ENCODE results near the gene HAPLN3.

Gene HAPLN3

DNA sequence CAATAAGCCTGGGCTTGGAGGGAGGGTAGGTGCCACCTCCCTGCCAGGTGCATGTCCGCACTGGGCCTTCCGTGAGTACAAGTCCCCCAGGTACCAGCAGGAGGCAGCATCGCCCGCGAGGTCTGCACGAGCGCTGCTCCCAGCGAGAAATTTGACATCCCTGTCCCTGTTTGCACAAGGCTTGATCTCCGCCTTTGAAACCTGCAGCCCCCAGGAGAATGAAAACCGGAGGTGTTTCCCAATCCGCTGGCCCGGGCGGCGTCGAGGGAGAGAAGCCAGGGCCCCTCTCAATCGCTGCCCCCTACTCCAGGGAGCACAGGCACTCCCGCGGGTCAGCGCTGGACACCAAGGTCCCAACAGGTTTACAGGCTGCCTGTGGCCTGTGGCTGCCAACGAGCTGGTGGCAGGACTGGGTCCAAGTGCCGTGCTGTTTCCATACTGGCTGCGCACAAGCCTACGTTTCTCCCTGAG lies 961 bp downstream of the HAPLN3 start:
- DNase-seq (ENCODE audit: low read depth) = peak; percentile 79

GRCh38 chr15:88891540-88892254 lies 3.6 kb downstream of the HAPLN3 start:
- DNase-seq (ENCODE audit: low read depth) = no peak

DNA sequence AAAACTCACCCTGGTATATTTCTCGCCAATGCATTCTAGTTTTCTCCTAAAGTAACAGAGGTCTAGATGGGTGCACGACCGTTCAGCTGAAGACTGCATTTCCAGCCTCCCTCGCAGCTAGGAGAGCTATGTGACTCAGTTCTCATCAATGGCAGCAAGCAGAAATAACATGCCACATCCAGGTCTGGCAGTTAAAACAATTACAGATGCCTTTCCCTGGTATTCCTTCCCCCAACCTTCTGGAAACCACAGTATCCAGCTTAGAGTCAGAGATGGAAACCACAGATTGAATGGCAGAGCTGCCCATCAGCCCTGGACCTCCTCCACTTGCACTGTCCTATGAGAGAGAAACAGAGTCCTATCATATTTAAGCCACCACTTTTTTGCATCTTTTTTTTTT lies 4.8 kb downstream of the HAPLN3 start:
- DNase-seq (ENCODE audit: low read depth) = no peak

DNA sequence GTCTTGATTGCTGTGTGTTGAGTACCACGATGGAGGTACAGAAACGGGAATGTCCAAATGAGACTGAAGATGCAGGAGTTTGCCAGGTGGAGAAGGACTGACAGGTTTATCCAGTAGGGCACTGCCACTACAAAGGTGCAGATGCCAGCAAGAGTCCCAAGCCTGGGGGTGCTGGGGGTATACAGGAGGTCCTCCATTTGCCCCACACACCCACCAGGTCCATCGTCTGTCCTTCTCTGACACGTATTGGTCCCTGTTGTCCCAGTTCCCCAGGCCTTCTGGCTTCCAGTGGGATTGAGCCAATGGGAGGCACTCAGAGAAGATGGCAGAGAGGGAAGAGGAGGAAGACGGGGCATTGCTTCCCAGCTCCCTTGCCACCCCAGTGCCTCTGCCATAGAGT lies 6.6 kb downstream of the HAPLN3 start:
- no peak for DNase-seq (ENCODE audit: low read depth)

DNA sequence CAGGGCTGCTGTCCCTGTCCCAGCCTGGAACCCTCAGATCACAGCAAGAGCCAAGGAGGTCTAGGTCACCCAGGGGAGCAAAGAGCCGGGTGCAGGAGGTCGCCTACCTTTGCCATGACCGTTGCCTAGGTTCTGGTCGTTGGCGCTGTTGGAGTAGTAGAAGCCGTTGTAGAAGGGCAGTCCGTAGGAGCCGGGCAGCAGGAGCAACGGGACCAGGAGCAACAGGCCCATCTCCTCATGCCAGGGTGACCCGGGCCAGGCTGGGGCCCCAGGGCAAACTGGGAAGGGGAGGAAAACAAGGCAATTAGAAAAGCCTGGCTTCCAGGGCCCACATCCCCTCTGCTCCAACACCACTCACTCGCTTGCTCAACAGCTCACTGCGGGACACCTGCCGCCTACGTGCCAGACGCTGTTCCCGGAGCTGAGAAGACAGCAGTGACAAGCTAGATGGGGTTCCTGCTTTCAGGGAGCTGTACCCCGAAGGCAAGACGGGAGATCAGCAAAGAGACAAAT lies 8.2 kb downstream of the HAPLN3 start:
- no peak for DNase-seq (ENCODE audit: low read depth)

GRCh38 chr15:88882785-88883184 lies 12.6 kb downstream of the HAPLN3 start:
- DNase-seq (ENCODE audit: low read depth) = no peak

DNA sequence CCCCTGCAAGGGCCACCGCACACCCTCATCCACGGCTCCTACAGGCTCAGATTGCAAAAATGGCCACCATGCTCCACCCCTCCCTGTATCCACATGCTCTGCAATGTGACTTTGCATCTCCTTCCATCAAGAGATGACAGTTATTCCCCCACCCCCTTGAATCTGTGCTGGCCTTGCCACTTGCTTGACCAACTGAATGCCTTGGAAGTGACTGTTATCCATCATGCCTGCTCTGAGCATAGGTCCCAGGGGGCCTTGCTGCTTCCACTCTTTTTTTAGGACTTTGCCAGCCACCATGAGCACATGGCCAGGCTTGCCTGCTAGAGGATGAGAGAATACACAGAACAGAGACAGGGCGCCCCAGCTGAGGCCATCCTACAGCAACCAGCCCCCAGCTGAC lies 13.6 kb downstream of the HAPLN3 start:
- no peak for DNase-seq (ENCODE audit: low read depth)

DNA sequence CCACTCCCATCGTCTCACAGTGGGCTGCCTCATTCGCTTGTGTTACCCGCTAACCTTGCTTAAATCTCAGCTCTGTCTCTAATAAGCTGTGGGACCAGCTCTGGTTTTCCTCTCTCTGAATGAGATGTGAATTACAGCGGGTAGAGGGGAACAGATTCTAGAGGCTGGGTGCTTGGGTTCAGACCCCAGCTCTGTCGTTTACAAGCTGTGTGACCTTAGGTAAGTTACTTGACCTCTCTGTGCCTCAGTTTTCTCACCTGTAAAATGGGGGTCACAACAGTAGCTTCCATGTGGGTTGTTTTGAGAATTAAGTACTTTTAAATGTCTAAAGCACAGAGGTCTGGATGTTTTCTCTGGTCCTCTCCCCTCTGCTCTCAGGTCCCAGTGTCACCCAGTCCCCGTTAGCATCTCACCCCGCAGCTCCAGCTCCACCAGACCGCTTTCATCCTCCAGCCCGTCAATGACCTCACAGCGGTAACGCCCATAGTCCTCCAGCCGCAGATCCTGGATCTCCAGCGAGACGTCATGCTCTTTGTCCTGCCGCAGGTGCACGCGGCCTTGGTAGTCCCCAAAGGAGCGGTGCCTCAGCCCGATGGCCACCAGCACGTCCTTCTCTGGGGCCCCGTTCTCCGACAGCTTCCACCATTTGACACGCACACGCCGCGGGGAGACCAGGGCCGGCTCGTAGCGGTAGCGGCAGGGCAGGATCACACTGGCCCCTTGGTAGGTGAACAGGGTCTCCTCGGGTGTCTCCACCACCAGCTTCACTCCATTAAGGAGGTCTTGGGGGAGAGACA lies 14.2 kb downstream of the HAPLN3 start:
- DNase-seq (ENCODE audit: low read depth) = no peak

- no peak for DNase-seq (ENCODE audit: low read depth)
These were observed 16.6 kb downstream of the HAPLN3 start for GRCh38 chr15:88878720-88879184.

DNA sequence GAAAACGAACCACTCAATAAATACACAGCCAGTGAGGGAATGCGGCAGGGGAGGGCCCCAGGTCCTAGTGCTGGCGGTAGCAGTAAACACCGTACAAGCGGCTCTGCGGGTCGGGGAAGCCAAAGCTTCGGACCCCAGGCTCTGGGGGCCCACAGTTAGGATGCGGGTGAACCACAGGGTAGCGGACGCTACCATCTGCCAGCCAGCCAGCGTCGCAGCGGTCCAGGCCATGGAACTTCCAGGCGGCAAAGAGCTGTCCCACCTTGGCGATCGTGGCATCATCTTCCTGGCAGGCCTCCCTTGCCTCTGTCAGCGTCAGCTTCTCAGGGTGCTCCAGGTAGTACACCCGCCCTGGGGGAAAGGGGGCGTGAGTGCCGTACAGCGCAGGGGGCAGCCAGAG lies 17.4 kb downstream of the HAPLN3 start:
- DNase-seq (ENCODE audit: low read depth) = no peak

DNA sequence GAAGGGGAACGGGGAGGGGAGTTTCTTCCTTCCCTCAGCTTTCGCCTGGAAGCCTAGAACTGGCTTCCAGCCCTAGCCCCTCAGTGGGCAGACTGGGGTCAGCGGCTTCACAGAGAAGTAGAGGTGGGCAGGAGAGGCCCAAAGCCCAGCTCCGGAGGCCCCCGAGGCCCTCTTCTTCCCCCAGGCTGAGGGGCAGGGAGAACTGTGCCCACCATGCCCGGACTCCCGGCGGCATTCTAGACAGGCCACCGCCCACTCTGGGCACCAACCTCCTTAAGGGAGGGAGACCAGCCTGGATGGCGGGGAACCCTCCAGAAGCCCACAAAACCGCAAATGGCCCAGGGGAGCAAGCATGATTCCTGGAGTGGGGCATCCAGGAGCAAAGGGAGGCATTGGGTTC lies 17.9 kb downstream of the HAPLN3 start:
- no peak for DNase-seq (ENCODE audit: low read depth)

- no peak for DNase-seq (ENCODE audit: low read depth)
These were observed 18.8 kb downstream of the HAPLN3 start for GRCh38 chr15:88876573-88876972.

DNA sequence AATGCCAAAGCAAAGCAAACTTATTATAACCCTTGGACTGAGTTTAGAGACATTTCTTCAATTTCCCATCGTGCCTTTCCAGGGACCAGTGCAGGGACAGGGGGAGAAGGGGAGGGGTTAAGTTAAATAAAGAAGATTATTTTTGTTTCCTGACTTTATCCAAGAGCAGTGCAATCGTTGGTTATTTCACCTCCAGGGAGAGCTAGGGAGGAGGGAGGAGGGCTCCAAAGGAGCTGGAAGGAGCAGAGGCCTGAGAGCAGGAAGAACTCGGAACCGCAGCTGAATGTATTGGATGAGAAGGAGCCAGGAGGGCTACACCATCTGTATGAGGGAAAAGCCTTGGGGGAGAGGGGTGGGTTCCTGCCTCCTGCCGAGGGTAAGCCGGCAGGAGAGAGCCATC lies 20.7 kb downstream of the HAPLN3 start:
- DNase-seq (ENCODE audit: low read depth) = no peak

GRCh38 chr15:88874275-88874674 lies 21.1 kb downstream of the HAPLN3 start:
- no peak for DNase-seq (ENCODE audit: low read depth)

- DNase-seq (ENCODE audit: low read depth) = no peak
These were observed 21.6 kb downstream of the HAPLN3 start for GRCh38 chr15:88873786-88874185.

- DNase-seq (ENCODE audit: low read depth) = no peak
These were observed 22.6 kb downstream of the HAPLN3 start for GRCh38 chr15:88872706-88873105.

DNA sequence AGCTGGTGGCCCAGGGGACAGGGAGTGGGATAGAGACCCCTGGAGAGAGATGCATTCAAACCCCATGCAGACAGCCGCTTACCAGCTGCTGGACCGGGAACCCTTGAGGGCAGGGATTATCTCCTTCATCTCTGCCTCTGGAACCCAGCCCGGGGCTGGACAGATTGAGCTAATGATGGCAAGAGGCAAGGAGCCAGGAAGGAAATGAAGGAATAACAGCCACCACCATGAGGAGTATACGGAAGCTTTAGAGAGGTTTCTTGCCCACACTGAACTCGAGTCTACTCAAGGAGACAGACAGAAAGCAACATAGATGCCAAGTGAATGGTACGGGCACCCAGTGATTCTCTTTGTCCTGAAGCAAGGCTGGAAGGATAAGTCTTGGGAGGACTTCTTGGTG lies 23.2 kb downstream of the HAPLN3 start:
- DNase-seq (ENCODE audit: low read depth) = no peak

GRCh38 chr15:88871313-88871712 lies 24.0 kb downstream of the HAPLN3 start:
- no peak for DNase-seq (ENCODE audit: low read depth)

DNA sequence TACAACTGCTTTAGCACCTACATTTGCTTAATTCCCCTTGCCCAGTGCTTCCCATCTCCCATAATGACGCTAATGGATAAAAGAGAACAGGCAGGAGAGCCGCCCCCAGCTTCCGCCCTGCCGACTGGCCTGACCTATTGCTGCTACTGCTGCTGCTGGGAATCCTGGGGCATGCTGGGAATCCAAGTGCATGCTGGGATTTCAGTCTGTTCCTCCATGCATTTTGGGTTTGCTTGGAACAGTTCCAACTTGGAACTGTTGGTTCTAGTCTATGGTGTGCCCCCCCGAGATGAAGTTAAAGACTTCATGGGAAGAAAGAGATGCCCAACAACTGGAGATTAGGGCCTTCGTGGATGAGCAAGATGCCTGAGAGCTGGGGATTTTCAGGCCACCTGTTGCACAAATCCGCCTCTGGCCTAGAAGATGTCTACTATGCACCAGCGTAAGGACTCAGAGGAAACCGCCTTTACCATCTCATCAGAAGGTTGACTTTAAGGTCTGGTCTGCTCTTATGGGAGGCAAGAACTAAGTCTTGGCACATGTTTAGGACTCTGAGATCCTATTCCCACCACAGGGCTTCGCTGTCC lies 29.0 kb downstream of the HAPLN3 start:
- no peak for DNase-seq (ENCODE audit: low read depth)

GRCh38 chr15:88865498-88866099 lies 29.7 kb downstream of the HAPLN3 start:
- DNase-seq (ENCODE audit: low read depth) = no peak

DNA sequence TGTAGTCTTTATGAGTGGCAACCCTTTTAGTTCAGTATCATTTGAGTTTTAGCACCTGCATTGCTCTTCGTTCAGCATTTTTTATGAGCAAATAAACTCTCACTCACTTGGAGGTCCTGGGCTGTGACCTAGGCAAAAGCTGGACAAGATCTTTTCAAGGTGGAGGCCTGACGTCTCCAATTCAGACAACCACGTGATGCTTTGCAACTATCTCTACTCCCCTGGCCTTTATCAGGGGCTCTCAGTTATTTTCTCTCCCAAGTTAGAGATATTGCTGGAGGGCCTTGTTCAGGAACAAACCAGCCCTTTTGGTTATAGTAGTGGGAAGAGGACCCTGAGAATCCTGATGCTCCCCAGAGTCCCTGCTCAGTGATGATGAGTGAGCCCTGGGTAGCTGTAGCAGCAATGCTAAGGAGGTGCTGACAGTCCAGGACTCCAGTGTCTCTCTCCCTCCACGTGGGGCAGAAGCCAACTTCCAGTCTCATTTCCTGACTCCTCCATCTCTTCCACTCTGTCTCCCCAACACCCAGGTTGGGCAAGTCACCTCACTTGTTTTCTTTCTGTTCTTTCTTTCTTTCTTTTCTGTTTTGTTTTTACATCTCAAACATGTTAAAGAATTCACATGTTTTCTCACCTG lies 30.4 kb downstream of the HAPLN3 start:
- DNase-seq (ENCODE audit: low read depth) = no peak

DNA sequence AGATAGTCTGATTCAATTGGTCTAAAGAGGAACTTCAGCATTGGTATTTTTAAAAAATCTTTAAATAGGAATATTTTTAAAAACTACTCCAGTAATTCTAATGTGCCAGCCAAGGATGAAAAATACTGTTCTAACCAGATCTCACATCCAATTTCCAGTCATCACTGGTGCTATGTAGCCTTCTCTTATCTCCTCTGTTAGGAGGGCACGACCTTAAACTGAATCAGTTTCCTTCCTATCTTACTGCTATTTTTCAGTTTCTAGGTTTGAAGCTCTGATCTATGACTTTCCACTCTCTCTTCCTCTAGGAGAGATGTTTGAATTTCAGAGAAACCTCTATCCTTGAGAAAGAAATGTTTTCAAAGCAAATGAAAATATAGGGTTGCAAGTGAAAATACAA lies 31.9 kb downstream of the HAPLN3 start:
- no peak for DNase-seq (ENCODE audit: low read depth)

Measured in stimulated activated CD4-positive, alpha-beta T cell treated with anti-CD3 and anti-CD28 coated beads, Interleukin-2, amount 100 ng/mL, for 4 hours (primary cell).